HepG2 (cell line): ENCODE measurements around the gene TIPIN. TPM values are rescaled to one million over a fixed set of nuclear protein-coding genes. Genes with fewer than 3 reads are reported as not detected.
A peak's percentile ranks its signal among the peaks of the same experiment; 100 is the strongest.

Experiments used
- ATRX ChIP-seq: sonication (generic); formaldehyde crosslinking; IDR thresholded peaks from 2 replicates; pipeline ENCODE4 v1.4.0; 2020; ENCODE audit warnings: missing genetic modification reagents, borderline replicate concordance
- IRF2 ChIP-seq: IDR thresholded peaks from 2 replicates; pipeline ENCODE4 v1.6.1; 2018; ENCODE audit warnings: missing genetic modification reagents, missing compliant biosample characterization
- IRX3 ChIP-seq: sonication (generic); formaldehyde crosslinking; IDR thresholded peaks from 2 replicates; pipeline ENCODE4 v1.8.1; 2023; ENCODE audit warnings: mild to moderate bottlenecking, low read depth, missing genetic modification reagents, borderline replicate concordance
- KDM5A ChIP-seq: fragments of 200-600 bp; sonication (generic); IDR thresholded peaks from 2 replicates; pipeline ENCODE4 v1.7.0; 2018; ENCODE audit warnings: antibody characterized with exemption, mild to moderate bottlenecking, low read length, borderline replicate concordance
- KDM5B ChIP-seq: sonication (generic); formaldehyde crosslinking; IDR thresholded peaks from 2 replicates; pipeline ENCODE4 v1.4.0; 2020; ENCODE audit warnings: missing genetic modification reagents, mild to moderate bottlenecking, borderline replicate concordance
- KMT2A ChIP-seq: sonication (generic); formaldehyde crosslinking; IDR thresholded peaks from 2 replicates; pipeline ENCODE4 v1.4.0; 2020; ENCODE audit warnings: missing genetic modification reagents
- NFATC3 ChIP-seq: sonication (generic); formaldehyde crosslinking; IDR thresholded peaks from 2 replicates; pipeline ENCODE4 v1.5.1; 2020; ENCODE audit warnings: mild to moderate bottlenecking, missing genetic modification reagents
- TCF7 ChIP-seq: sonication (generic); IDR thresholded peaks from 2 replicates; pipeline ENCODE4 v1.6.1; 2016; ENCODE audit warnings: antibody characterized with exemption, low read depth
- ZFP36 ChIP-seq: fragments of 150-350 bp; IDR thresholded peaks from 2 replicates; pipeline ENCODE4 v1.6.1; 2018; ENCODE audit warnings: borderline replicate concordance, low read length, low read depth; ENCODE audit not compliant: partially characterized antibody
- ZNF234 ChIP-seq: sonication (generic); formaldehyde crosslinking; conservative IDR thresholded peaks from 2 replicates; pipeline ENCODE4 v1.5.1; 2020; ENCODE audit warnings: mild to moderate bottlenecking, missing genetic modification reagents
- ZNF292 ChIP-seq: sonication (generic); formaldehyde crosslinking; IDR thresholded peaks from 2 replicates; pipeline ENCODE4 v1.8.1; 2022; ENCODE audit warnings: mild to moderate bottlenecking, low read depth, missing genetic modification reagents, borderline replicate concordance
- ZNF468 ChIP-seq: sonication (generic); formaldehyde crosslinking; IDR thresholded peaks from 2 replicates; pipeline ENCODE4 v1.8.0; 2022; ENCODE audit warnings: mild to moderate bottlenecking, moderate library complexity, missing genetic modification reagents
- ZNF547 ChIP-seq: sonication (generic); formaldehyde crosslinking; IDR thresholded peaks from 2 replicates; pipeline ENCODE4 v1.5.1; 2020; ENCODE audit warnings: mild to moderate bottlenecking, missing genetic modification reagents
- ZNF564 ChIP-seq: sonication (generic); formaldehyde crosslinking; IDR thresholded peaks from 2 replicates; pipeline ENCODE4 v1.8.1; 2023; ENCODE audit warnings: mild to moderate bottlenecking, missing genetic modification reagents
- ZNF766 ChIP-seq: sonication (generic); formaldehyde crosslinking; IDR thresholded peaks from 2 replicates; pipeline ENCODE4 v1.5.0; 2020; ENCODE audit warnings: missing genetic modification reagents, borderline replicate concordance
- polyA plus RNA-seq, 8 experiments: library from polyadenylated mRNA; depleted of rRNA in 3 of 8; stranded (reverse) in 7 of 8; unstranded in 1 of 8; fragments of >200 nt; fragmentation: Illumina TruSeq in 4 of 8; extraction: Trizol in 4 of 8; gene quantifications; 2 replicates each; pipeline versions ENCODE4 v1.2.1 to v1.2.3, GENCODE V29; 2011 to 2016; ENCODE audit warnings: low read depth in 4 of 8, missing spikeins in 1 of 8, mixed read lengths in 1 of 8; ENCODE audit not compliant: insufficient read depth in 1 of 8
- total RNA-seq, 5 experiments: library from RNA; depleted of rRNA; stranded (reverse); fragments of >200 nt; fragmentation: Illumina TruSeq; extraction: Trizol; gene quantifications; 2 replicates each; pipeline ENCODE4 v1.2.3, GENCODE V29; 2016; ENCODE audit warnings: low read depth in 1 of 5
- TF ChIP-seq, protein P1 (sequence below): sonication (generic); formaldehyde crosslinking; IDR thresholded peaks from 2 replicates; pipeline ENCODE4 v1.4.0; 2020; ENCODE audit warnings: missing genetic modification reagents
- TF ChIP-seq, protein P2 (sequence below): sonication (generic); formaldehyde crosslinking; IDR thresholded peaks from 2 replicates; pipeline ENCODE4 v1.5.1; 2020; ENCODE audit warnings: missing genetic modification reagents, mild to moderate bottlenecking, borderline replicate concordance
- TF ChIP-seq, protein P3 (sequence below): sonication (generic); formaldehyde crosslinking; IDR thresholded peaks from 2 replicates; pipeline ENCODE4 v1.4.0; 2020; ENCODE audit warnings: missing genetic modification reagents
- TF ChIP-seq, protein P4 (sequence below): sonication (generic); IDR thresholded peaks from 2 replicates; pipeline ENCODE4 v1.6.1; 2016; ENCODE audit warnings: low read depth, borderline replicate concordance

The TIPIN gene
- total and polyA plus RNA-seq, 2 of the 13 experiments (the other 11 are each of a cell fraction or from before 2014, with no cell fraction given) = 2.7 to 28.6 TPM

DNA sequence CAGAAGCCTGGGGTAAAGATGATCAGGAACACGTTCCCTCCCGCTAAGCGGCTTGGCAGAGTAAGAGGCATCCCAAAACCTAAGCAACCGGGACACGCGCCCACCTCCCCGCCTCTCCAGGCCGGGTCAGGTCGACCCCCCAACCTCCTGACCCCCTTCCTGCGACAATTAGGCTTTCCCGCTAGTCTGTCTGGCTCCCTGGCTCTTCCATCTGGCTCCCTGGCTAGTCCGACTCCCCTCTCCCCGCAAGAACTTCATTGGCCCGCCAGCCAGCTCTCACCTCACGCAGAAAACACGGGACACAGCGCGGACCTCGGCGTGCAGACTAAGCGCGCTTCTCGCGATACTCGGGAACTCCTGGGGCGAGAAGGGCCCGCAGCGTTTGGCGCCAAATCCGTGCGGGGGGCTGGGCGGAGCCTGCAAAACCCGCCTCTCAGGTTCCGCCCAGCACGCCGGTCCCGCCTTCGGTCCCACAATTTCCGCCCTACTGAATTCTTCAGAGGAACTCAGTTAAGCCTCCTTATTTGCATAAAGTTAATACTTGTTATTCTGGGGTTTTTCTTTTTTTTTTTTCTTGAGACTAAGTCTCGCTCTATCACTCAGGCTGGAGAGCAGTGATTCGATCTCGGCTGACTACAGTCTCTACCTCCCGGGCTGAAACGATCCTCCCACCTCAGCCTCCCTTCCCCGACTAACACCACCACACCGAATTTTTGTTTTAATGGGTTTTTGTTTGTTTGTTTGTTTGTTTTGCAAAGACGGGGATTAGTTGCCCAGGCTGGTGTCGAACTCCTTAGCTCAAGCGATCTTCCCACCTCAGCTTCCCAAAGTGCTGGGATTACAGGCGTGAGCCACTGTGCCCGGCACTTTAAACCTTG lies at the start of gene TIPIN (continued):
- TF ChIP-seq, protein P1, sequence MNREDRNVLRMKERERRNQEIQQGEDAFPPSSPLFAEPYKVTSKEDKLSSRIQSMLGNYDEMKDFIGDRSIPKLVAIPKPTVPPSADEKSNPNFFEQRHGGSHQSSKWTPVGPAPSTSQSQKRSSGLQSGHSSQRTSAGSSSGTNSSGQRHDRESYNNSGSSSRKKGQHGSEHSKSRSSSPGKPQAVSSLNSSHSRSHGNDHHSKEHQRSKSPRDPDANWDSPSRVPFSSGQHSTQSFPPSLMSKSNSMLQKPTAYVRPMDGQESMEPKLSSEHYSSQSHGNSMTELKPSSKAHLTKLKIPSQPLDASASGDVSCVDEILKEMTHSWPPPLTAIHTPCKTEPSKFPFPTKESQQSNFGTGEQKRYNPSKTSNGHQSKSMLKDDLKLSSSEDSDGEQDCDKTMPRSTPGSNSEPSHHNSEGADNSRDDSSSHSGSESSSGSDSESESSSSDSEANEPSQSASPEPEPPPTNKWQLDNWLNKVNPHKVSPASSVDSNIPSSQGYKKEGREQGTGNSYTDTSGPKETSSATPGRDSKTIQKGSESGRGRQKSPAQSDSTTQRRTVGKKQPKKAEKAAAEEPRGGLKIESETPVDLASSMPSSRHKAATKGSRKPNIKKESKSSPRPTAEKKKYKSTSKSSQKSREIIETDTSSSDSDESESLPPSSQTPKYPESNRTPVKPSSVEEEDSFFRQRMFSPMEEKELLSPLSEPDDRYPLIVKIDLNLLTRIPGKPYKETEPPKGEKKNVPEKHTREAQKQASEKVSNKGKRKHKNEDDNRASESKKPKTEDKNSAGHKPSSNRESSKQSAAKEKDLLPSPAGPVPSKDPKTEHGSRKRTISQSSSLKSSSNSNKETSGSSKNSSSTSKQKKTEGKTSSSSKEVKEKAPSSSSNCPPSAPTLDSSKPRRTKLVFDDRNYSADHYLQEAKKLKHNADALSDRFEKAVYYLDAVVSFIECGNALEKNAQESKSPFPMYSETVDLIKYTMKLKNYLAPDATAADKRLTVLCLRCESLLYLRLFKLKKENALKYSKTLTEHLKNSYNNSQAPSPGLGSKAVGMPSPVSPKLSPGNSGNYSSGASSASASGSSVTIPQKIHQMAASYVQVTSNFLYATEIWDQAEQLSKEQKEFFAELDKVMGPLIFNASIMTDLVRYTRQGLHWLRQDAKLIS (CRISPR knock-in tag) = no peak
- TF ChIP-seq KMT2A (peak; percentile 88), ZNF234 (CRISPR knock-in tag) (no peak), ZNF547 (CRISPR knock-in tag) (peak; percentile 86), ATRX (no peak), ZFP36 (no peak), ZNF564 (CRISPR knock-in tag) (peak; percentile 85; the same call in 1 of the 2 replicates), ZNF292 (CRISPR knock-in tag) (peak; percentile 37; the same call in 1 of the 2 replicates), KDM5B (CRISPR knock-in tag) (peak; percentile 86; the same call in 1 of the 2 replicates), KDM5A (peak; percentile 83), IRX3 (CRISPR knock-in tag) (peak; percentile 74; the same call in 1 of the 2 replicates), NFATC3 (CRISPR knock-in tag) (peak; percentile 65; the same call in 1 of the 2 replicates), ZNF766 (CRISPR knock-in tag) (peak; percentile 81; the same call in 1 of the 2 replicates), ZNF468 (CRISPR knock-in tag) (no peak), IRF2 (CRISPR knock-in tag) (peak; percentile 69; the same call in 1 of the 2 replicates), TCF7 (no peak)
- TF ChIP-seq, protein P2, sequence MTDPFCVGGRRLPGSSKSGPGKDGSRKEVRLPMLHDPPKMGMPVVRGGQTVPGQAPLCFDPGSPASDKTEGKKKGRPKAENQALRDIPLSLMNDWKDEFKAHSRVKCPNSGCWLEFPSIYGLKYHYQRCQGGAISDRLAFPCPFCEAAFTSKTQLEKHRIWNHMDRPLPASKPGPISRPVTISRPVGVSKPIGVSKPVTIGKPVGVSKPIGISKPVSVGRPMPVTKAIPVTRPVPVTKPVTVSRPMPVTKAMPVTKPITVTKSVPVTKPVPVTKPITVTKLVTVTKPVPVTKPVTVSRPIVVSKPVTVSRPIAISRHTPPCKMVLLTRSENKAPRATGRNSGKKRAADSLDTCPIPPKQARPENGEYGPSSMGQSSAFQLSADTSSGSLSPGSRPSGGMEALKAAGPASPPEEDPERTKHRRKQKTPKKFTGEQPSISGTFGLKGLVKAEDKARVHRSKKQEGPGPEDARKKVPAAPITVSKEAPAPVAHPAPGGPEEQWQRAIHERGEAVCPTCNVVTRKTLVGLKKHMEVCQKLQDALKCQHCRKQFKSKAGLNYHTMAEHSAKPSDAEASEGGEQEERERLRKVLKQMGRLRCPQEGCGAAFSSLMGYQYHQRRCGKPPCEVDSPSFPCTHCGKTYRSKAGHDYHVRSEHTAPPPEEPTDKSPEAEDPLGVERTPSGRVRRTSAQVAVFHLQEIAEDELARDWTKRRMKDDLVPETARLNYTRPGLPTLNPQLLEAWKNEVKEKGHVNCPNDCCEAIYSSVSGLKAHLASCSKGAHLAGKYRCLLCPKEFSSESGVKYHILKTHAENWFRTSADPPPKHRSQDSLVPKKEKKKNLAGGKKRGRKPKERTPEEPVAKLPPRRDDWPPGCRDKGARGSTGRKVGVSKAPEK = no peak
- TF ChIP-seq, protein P3, sequence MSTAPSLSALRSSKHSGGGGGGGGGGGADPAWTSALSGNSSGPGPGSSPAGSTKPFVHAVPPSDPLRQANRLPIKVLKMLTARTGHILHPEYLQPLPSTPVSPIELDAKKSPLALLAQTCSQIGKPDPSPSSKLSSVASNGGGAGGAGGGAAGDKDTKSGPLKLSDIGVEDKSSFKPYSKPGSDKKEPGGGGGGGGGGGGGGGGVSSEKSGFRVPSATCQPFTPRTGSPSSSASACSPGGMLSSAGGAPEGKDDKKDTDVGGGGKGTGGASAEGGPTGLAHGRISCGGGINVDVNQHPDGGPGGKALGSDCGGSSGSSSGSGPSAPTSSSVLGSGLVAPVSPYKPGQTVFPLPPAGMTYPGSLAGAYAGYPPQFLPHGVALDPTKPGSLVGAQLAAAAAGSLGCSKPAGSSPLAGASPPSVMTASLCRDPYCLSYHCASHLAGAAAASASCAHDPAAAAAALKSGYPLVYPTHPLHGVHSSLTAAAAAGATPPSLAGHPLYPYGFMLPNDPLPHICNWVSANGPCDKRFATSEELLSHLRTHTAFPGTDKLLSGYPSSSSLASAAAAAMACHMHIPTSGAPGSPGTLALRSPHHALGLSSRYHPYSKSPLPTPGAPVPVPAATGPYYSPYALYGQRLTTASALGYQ (CRISPR knock-in tag) = peak; percentile 72; the same call in 1 of the 2 replicates
- TF ChIP-seq, protein P4, sequence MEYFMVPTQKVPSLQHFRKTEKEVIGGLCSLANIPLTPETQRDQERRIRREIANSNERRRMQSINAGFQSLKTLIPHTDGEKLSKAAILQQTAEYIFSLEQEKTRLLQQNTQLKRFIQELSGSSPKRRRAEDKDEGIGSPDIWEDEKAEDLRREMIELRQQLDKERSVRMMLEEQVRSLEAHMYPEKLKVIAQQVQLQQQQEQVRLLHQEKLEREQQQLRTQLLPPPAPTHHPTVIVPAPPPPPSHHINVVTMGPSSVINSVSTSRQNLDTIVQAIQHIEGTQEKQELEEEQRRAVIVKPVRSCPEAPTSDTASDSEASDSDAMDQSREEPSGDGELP = peak; percentile 10; the same call in 1 of the 2 replicates
